ENCODE measurements around the gene LRP1.

LRP1 gene

DNA sequence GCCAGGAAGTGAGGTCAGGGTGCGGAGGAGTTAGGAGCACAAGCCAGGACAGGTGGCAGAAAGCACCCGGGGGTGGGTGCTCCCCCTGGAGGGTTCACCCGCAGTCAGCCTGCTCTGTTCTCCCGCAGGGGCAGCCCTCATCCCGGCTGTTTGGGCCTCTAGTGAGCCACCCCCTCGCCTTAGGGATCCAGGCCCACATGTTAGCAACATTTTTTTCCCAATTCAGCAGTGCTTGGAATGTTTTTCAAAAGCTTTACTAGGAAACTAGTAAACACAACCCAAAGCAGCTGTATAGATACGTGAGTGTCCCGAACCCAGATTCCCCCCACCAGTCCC is 59.8 kb downstream of the LRP1 start:
- Mint-ChIP-seq H3K36me3 (ENCODE audit: insufficient read depth) (no peaks in the 10 kb centered on the region), H3K4me3 (no peak overlapping the region), H3K9me3 (no peaks in the 10 kb centered on the region), H3K27me3 (no peaks in the 10 kb centered on the region), H3K4me1 (ENCODE audit: low read depth in 2 of 2) (peaks cover 2 to 3% of the 10 kb centered on the region in 2 donors), H3K27ac (no peak overlapping the region)
- no peak for DNase-seq
- no peak for ATAC-seq (replicated peaks)

DNA sequence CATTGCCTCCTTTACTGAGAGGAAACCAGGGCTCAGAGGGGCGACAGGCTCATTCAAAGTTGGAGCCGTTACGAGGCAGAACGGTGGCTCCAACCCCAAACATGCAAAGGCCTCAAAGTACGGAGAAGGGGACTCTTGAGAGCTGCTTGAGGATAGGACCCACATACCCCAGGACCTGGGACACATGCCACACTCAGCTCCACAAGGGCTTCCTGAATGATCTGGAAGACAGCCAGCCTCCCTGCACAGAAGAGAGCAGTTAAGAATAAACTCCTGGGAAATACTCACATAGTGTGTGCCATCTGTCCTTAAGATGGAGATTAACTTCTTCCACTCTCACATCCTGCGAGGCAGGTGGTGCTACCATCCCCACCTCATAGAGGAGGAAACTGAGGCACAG is 61.8 kb downstream of the LRP1 start:
- Mint-ChIP-seq H3K4me3 (no peak overlapping the region), H3K27me3 (no peaks in the 10 kb centered on the region), H3K36me3 (ENCODE audit: insufficient read depth) (peaks cover 4% of the 10 kb centered on the region), H3K9me3 (no peaks in the 10 kb centered on the region), H3K4me1 (ENCODE audit: low read depth in 2 of 2) (no peaks in the 10 kb centered on the region), H3K27ac (no peak overlapping the region)
- ATAC-seq (replicated peaks) (no peak), DNase-seq (no peak)

DNA sequence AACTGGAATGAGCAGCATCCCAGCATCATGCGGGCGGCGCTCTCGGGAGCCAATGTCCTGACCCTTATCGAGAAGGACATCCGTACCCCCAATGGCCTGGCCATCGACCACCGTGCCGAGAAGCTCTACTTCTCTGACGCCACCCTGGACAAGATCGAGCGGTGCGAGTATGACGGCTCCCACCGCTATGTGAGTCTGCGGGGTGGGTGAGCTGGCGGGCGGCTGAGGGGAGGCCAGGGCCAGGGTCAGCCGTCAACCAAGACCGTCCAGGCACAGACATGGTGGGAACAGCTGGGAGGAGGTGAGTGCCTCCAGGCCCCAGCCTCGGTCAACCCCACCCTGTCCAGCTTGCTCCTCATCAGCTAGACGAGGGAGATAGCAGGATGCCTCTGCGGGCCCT is 62.5 kb downstream of the LRP1 start:
- no peak overlapping the region for H3K27ac Mint-ChIP-seq
- H3K9me3 Mint-ChIP-seq = no peaks in the 10 kb centered on the region
- H3K4me3 Mint-ChIP-seq = no peak overlapping the region
- DNase-seq (no peak), ATAC-seq (replicated peaks) (no peak)
- H3K27me3 Mint-ChIP-seq = peaks cover under 1 to 1% of the 10 kb centered on the region in 2 donors
- H3K36me3 Mint-ChIP-seq (ENCODE audit: insufficient read depth) = peaks cover 4% of the 10 kb centered on the region
- H3K4me1 Mint-ChIP-seq (ENCODE audit: low read depth in 2 of 2) = no peaks in the 10 kb centered on the region

GRCh38 chr12:57191410-57191809 is 63.1 kb downstream of the LRP1 start:
- Mint-ChIP-seq H3K36me3 (ENCODE audit: insufficient read depth) (peaks cover 4% of the 10 kb centered on the region), H3K4me1 (ENCODE audit: low read depth in 2 of 2) (no peaks in the 10 kb centered on the region), H3K9me3 (no peaks in the 10 kb centered on the region), H3K27ac (no peak overlapping the region), H3K4me3 (no peak overlapping the region), H3K27me3 (peaks cover 6 to 7% of the 10 kb centered on the region in 2 donors)
- no peak for ATAC-seq (replicated peaks)
- DNase-seq = no peak

DNA sequence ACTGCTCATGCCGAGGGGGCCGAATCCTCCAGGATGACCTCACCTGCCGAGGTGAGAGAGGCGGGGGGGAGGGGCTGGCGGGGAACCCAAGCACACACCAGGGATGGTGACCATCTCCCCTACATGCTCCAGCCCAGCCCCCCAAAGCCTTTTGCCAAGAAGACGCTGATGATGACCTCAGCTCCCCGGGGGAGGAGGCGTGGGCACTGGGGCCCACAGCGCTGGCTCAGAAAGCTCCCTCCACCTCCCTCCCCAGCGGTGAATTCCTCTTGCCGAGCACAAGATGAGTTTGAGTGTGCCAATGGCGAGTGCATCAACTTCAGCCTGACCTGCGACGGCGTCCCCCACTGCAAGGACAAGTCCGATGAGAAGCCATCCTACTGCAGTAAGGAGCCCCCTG is 64.6 kb downstream of the LRP1 start:
- peaks cover 4% of the 10 kb centered on the region for H3K36me3 Mint-ChIP-seq (ENCODE audit: insufficient read depth)
- H3K27ac Mint-ChIP-seq = peak overlapping the region in 1 of 2 donors; percentile 72
- H3K4me1 Mint-ChIP-seq (ENCODE audit: low read depth in 2 of 2) = no peaks in the 10 kb centered on the region
- no peaks in the 10 kb centered on the region for H3K9me3 Mint-ChIP-seq
- ATAC-seq (replicated peaks) (no peak), DNase-seq (no peak)
- H3K27me3 Mint-ChIP-seq = peaks cover 8 to 9% of the 10 kb centered on the region in 2 donors
- no peak overlapping the region for H3K4me3 Mint-ChIP-seq

DNA sequence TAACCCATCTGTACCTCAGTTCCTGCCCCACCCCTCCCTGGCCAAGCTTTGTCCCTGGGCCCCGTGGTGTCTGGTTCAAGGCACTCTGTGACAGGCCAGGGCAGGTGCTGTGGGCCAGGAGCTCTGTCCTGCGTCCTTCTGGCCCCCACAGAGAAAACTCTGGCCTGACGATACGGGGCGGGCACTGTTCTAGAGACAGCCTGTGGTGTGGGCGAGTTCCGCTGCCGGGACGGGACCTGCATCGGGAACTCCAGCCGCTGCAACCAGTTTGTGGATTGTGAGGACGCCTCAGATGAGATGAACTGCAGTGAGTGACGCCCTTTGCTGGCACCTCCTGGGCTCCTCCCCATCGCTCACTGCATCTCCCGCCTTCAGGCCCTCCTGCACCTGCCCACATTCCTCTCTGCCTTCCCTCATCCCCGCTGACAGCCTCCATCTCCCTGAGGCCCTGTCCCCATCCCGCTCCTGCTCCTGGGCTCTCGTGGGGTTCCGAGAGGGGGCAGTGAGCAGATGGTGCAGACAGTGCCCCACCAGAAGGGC is 65.5 kb downstream of the LRP1 start:
- ATAC-seq (replicated peaks) (no peak), DNase-seq (no peak)
- H3K27me3 Mint-ChIP-seq = peaks cover 8 to 9% of the 10 kb centered on the region in 2 donors
- H3K27ac Mint-ChIP-seq = no peak overlapping the region
- peaks cover 4% of the 10 kb centered on the region for H3K36me3 Mint-ChIP-seq (ENCODE audit: insufficient read depth)
- H3K4me1 Mint-ChIP-seq (ENCODE audit: low read depth in 2 of 2) = no peaks in the 10 kb centered on the region
- no peak overlapping the region for H3K4me3 Mint-ChIP-seq
- H3K9me3 Mint-ChIP-seq = no peaks in the 10 kb centered on the region

DNA sequence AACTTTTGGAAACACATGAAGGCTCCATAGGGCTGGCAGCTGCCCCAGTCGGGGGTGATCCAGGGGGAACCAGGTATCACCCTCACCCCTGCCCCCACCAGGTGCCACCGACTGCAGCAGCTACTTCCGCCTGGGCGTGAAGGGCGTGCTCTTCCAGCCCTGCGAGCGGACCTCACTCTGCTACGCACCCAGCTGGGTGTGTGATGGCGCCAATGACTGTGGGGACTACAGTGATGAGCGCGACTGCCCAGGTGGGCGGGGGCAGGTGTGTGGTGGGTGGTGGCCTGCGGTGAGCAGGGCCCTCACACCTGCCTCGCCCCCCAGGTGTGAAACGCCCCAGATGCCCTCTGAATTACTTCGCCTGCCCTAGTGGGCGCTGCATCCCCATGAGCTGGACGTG is 66.0 kb downstream of the LRP1 start:
- Mint-ChIP-seq H3K27ac (no peak overlapping the region), H3K36me3 (ENCODE audit: insufficient read depth) (peaks cover 4% of the 10 kb centered on the region), H3K27me3 (peaks cover 8 to 9% of the 10 kb centered on the region in 2 donors), H3K4me1 (ENCODE audit: low read depth in 2 of 2) (no peaks in the 10 kb centered on the region), H3K9me3 (no peaks in the 10 kb centered on the region), H3K4me3 (no peak overlapping the region)
- DNase-seq (no peak), ATAC-seq (replicated peaks) (no peak)

DNA sequence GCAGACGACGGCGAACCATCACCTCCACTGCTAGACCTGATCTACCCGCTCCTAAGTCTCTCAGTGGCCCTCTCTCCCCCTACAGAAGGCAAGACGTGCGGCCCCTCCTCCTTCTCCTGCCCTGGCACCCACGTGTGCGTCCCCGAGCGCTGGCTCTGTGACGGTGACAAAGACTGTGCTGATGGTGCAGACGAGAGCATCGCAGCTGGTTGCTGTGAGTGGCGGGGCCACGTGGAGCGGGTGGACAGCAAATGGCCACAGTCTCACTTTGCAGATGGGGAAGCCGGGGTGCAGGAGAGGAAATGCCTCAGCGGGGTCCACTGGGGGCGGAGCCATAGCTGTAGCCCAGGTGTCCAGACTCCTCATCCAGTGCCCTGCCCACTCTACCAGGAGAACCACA is 66.9 kb downstream of the LRP1 start:
- no peak for DNase-seq
- no peak for ATAC-seq (replicated peaks)
- Mint-ChIP-seq H3K4me1 (ENCODE audit: low read depth in 2 of 2) (no peaks in the 10 kb centered on the region), H3K4me3 (no peak overlapping the region), H3K27me3 (peaks cover 8 to 9% of the 10 kb centered on the region in 2 donors), H3K36me3 (ENCODE audit: insufficient read depth) (peaks cover 4% of the 10 kb centered on the region), H3K27ac (no peak overlapping the region), H3K9me3 (no peaks in the 10 kb centered on the region)

- no peak for DNase-seq
- Mint-ChIP-seq H3K36me3 (ENCODE audit: insufficient read depth) (peaks cover 4% of the 10 kb centered on the region), H3K4me3 (no peak overlapping the region), H3K4me1 (ENCODE audit: low read depth in 2 of 2) (no peaks in the 10 kb centered on the region), H3K27ac (no peak overlapping the region), H3K27me3 (peaks cover 8 to 9% of the 10 kb centered on the region in 2 donors), H3K9me3 (no peaks in the 10 kb centered on the region)
- ATAC-seq (replicated peaks) = no peak
These were observed 67.5 kb downstream of the LRP1 start for GRCh38 chr12:57195611-57196371.

DNA sequence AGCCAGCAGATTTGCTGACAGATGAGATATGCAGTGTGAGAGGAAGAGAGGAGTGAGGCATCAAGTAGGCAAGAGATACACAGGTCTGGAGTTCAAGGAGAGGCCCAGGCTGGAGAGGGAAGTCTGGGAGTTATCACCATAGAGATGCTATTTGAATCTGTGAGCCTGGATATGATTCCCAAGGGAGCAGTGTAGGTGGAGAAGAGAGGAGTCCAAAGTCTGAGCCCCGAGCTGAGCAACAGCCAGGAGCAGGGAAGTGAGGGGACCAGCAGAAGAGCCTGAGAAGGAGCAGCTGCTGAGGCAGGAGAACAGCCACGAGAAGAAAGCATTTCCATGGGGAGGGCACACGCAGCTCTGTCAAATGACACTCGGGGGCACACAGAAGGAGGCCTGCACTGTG is 68.2 kb downstream of the LRP1 start:
- Mint-ChIP-seq H3K27ac (no peak overlapping the region), H3K36me3 (ENCODE audit: insufficient read depth) (peaks cover 4% of the 10 kb centered on the region), H3K4me1 (ENCODE audit: low read depth in 2 of 2) (no peaks in the 10 kb centered on the region), H3K9me3 (no peaks in the 10 kb centered on the region), H3K4me3 (no peak overlapping the region), H3K27me3 (peaks cover 8 to 9% of the 10 kb centered on the region in 2 donors)
- ATAC-seq (replicated peaks) = no peak
- DNase-seq = no peak

DNA sequence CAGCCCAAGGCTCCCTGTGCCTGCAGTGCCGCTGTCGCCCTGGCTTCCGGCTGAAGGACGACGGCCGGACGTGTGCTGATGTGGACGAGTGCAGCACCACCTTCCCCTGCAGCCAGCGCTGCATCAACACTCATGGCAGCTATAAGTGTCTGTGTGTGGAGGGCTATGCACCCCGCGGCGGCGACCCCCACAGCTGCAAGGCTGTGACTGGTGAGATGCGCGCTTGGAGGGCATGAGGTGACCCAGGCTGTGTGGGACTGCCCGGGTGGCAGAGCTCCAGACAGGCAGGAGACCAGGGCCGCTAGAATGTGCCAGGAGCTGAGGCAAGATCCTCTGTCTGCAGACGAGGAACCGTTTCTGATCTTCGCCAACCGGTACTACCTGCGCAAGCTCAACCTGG is 68.7 kb downstream of the LRP1 start:
- peaks cover 8 to 9% of the 10 kb centered on the region in 2 donors for H3K27me3 Mint-ChIP-seq
- H3K4me1 Mint-ChIP-seq (ENCODE audit: low read depth in 2 of 2) = no peaks in the 10 kb centered on the region
- no peak for DNase-seq
- H3K27ac Mint-ChIP-seq = no peak overlapping the region
- no peaks in the 10 kb centered on the region for H3K9me3 Mint-ChIP-seq
- no peak for ATAC-seq (replicated peaks)
- H3K36me3 Mint-ChIP-seq (ENCODE audit: insufficient read depth) = peaks cover 4% of the 10 kb centered on the region
- H3K4me3 Mint-ChIP-seq = no peak overlapping the region

GRCh38 chr12:57198329-57198728 is 70.0 kb downstream of the LRP1 start:
- H3K4me3 Mint-ChIP-seq = no peak overlapping the region
- no peak for ATAC-seq (replicated peaks)
- H3K9me3 Mint-ChIP-seq = no peaks in the 10 kb centered on the region
- H3K27ac Mint-ChIP-seq = no peak overlapping the region
- H3K36me3 Mint-ChIP-seq (ENCODE audit: insufficient read depth) = peaks cover 4% of the 10 kb centered on the region
- DNase-seq = no peak
- H3K27me3 Mint-ChIP-seq = peaks cover 8 to 9% of the 10 kb centered on the region in 2 donors
- no peaks in the 10 kb centered on the region for H3K4me1 Mint-ChIP-seq (ENCODE audit: low read depth in 2 of 2)

DNA sequence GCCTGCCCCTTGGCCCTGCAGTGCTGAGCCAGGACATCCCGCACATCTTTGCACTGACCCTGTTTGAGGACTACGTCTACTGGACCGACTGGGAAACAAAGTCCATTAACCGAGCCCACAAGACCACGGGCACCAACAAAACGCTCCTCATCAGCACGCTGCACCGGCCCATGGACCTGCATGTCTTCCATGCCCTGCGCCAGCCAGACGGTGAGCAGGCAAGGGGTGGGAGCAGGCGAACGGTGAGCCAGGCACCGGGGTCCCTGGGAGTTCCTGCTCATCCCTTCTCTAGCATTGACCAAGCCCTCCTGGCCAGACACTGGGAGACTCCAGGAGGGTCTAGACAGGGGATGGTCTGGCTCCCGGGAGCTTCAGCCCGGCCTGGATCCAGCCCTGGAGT is 70.9 kb downstream of the LRP1 start:
- H3K9me3 Mint-ChIP-seq = no peaks in the 10 kb centered on the region
- H3K27me3 Mint-ChIP-seq = peaks cover 8 to 9% of the 10 kb centered on the region in 2 donors
- H3K4me1 Mint-ChIP-seq (ENCODE audit: low read depth in 2 of 2) = no peaks in the 10 kb centered on the region
- no peak for DNase-seq
- H3K27ac Mint-ChIP-seq = no peak overlapping the region
- no peak overlapping the region for H3K4me3 Mint-ChIP-seq
- no peak for ATAC-seq (replicated peaks)
- peaks cover 2% of the 10 kb centered on the region for H3K36me3 Mint-ChIP-seq (ENCODE audit: insufficient read depth)

DNA sequence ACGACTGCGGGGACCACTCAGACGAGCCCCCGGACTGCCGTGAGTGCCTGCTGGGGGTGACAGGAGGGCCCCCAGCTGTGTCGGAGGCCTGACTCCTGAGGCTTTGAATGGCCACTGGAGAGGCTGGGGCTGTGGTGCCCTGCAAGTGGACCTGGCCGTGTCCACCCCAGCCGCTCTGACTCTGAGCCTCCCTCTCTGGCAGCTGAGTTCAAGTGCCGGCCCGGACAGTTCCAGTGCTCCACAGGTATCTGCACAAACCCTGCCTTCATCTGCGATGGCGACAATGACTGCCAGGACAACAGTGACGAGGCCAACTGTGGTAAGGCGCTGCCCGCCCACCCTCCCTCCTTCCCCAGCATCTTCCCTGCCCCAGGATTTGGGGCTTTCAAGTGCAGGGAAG is 72.2 kb downstream of the LRP1 start:
- Mint-ChIP-seq H3K36me3 (ENCODE audit: insufficient read depth) (no peaks in the 10 kb centered on the region), H3K4me3 (no peak overlapping the region), H3K27ac (no peak overlapping the region), H3K9me3 (no peaks in the 10 kb centered on the region), H3K27me3 (peaks cover 8 to 9% of the 10 kb centered on the region in 2 donors), H3K4me1 (ENCODE audit: low read depth in 2 of 2) (no peaks in the 10 kb centered on the region)
- DNase-seq (no peak), ATAC-seq (replicated peaks) (no peak)

Measured in effector memory CD8-positive, alpha-beta T cell (primary cell).